ENCODE measurements around the gene PGA3.
"Not testable (repeated sequence)": the region's sequence is repeated elsewhere in the genome, so short reads cannot be mapped to it uniquely, and the experiment has no call there.

PGA3 gene

GRCh38 chr11:61172356-61172755, 31.0 kb upstream of the PGA3 start:
- DNase-seq = no peak

- no peak for DNase-seq
Observed at GRCh38 chr11:61172888-61173287, 30.4 kb upstream of the PGA3 start.

GRCh38 chr11:61173456-61173855, 29.9 kb upstream of the PGA3 start:
- no peak for DNase-seq

- DNase-seq = no peak
Observed at GRCh38 chr11:61174273-61174672, 29.0 kb upstream of the PGA3 start.

- no peak for DNase-seq
Observed at GRCh38 chr11:61174949-61175348, 28.4 kb upstream of the PGA3 start.

GRCh38 chr11:61176446-61176845, 26.9 kb upstream of the PGA3 start:
- DNase-seq = no peak

GRCh38 chr11:61180205-61180604, 23.1 kb upstream of the PGA3 start:
- not testable (repeated sequence) for DNase-seq

- DNase-seq = no peak
Observed at GRCh38 chr11:61181489-61181888, 21.8 kb upstream of the PGA3 start.

- no peak for DNase-seq
Observed at GRCh38 chr11:61183645-61184044, 19.7 kb upstream of the PGA3 start.

- no peak for DNase-seq
Observed at GRCh38 chr11:61186504-61186903, 16.8 kb upstream of the PGA3 start.

- peak; percentile 82 for DNase-seq
Observed at GRCh38 chr11:61187505-61188130, 15.7 kb upstream of the PGA3 start.

- no peak for DNase-seq
Observed at GRCh38 chr11:61189933-61190332, 13.4 kb upstream of the PGA3 start.

GRCh38 chr11:61193596-61193995, 9.7 kb upstream of the PGA3 start:
- DNase-seq = peak; percentile 9

GRCh38 chr11:61194169-61194671, 9.1 kb upstream of the PGA3 start:
- no peak for DNase-seq

- DNase-seq = no peak
Observed at GRCh38 chr11:61194981-61195695, 8.2 kb upstream of the PGA3 start.

GRCh38 chr11:61195719-61196118, 7.6 kb upstream of the PGA3 start:
- no peak for DNase-seq

GRCh38 chr11:61198361-61198760, 5.0 kb upstream of the PGA3 start:
- DNase-seq = no peak

GRCh38 chr11:61198948-61199523, 4.3 kb upstream of the PGA3 start:
- DNase-seq = no peak

GRCh38 chr11:61201476-61201875, 1.8 kb upstream of the PGA3 start:
- no peak for DNase-seq

- DNase-seq = not testable (repeated sequence)
Observed at GRCh38 chr11:61203873-61204272, 558 bp downstream of the PGA3 start.

- not testable (repeated sequence) for DNase-seq
Observed at GRCh38 chr11:61204502-61205059, 1.3 kb downstream of the PGA3 start.

- not testable (repeated sequence) for DNase-seq
Observed at GRCh38 chr11:61207636-61208310, 4.5 kb downstream of the PGA3 start.

- DNase-seq = not testable (repeated sequence)
Observed at GRCh38 chr11:61210629-61211028, 7.3 kb downstream of the PGA3 start.

Data from NCI-H2029 treated with DMSO at 0.1 percent for 48 hours (cell line).